ENCODE measurements around the gene UBE2O.

The UBE2O gene

GRCh38 chr17:76492123-76492988 is 39.4 kb upstream of the UBE2O start:
- Mint-ChIP-seq H3K9me3 (no peaks in the 10 kb centered on the region), H3K36me3 (peaks cover 32% of the 10 kb centered on the region), H3K27ac (peak overlapping the region; percentile 98), H3K4me3 (peak overlapping the region; percentile 91), H3K4me1 (peaks cover 79% of the 10 kb centered on the region)
- DNase-seq (ENCODE audit: low spot score in 2 of 2): no peak
- peak; percentile 62 for ATAC-seq

GRCh38 chr17:76491271-76492122 is 38.5 kb upstream of the UBE2O start:
- no peaks in the 10 kb centered on the region for H3K9me3 Mint-ChIP-seq
- ATAC-seq (no peak), DNase-seq (ENCODE audit: low spot score in 2 of 2) (no peak)
- peak overlapping the region; percentile 91 for H3K4me3 Mint-ChIP-seq
- H3K27ac Mint-ChIP-seq: peak overlapping the region; percentile 98
- peaks cover 34% of the 10 kb centered on the region for H3K36me3 Mint-ChIP-seq
- peaks cover 71% of the 10 kb centered on the region for H3K4me1 Mint-ChIP-seq

GRCh38 chr17:76490112-76490710 is 37.3 kb upstream of the UBE2O start:
- H3K9me3 Mint-ChIP-seq: no peaks in the 10 kb centered on the region
- peaks cover 58% of the 10 kb centered on the region for H3K4me1 Mint-ChIP-seq
- ATAC-seq (no peak), DNase-seq (ENCODE audit: low spot score in 2 of 2) (no peak)
- no peak overlapping the region for H3K4me3 Mint-ChIP-seq
- peaks cover 46% of the 10 kb centered on the region for H3K36me3 Mint-ChIP-seq
- peak overlapping the region; percentile 98 for H3K27ac Mint-ChIP-seq

GRCh38 chr17:76487451-76488192 is 34.7 kb upstream of the UBE2O start:
- no peak for ATAC-seq
- DNase-seq (ENCODE audit: low spot score in 2 of 2): no peak
- Mint-ChIP-seq H3K36me3 (peaks cover 59% of the 10 kb centered on the region), H3K27ac (peak overlapping the region; percentile 98), H3K9me3 (no peaks in the 10 kb centered on the region), H3K4me3 (no peak overlapping the region), H3K4me1 (peaks cover 49% of the 10 kb centered on the region)

- no peak for ATAC-seq
- Mint-ChIP-seq H3K9me3 (no peaks in the 10 kb centered on the region), H3K36me3 (peaks cover 75% of the 10 kb centered on the region), H3K4me1 (peaks cover 34% of the 10 kb centered on the region), H3K27ac (peak overlapping the region; percentile 50), H3K4me3 (no peak overlapping the region)
- no peak for DNase-seq (ENCODE audit: low spot score in 2 of 2)
These were observed 32.6 kb upstream of the UBE2O start for GRCh38 chr17:76485569-76485968.

- Mint-ChIP-seq H3K4me3 (no peak overlapping the region), H3K9me3 (no peaks in the 10 kb centered on the region), H3K4me1 (peaks cover 22% of the 10 kb centered on the region), H3K36me3 (peaks cover 88% of the 10 kb centered on the region), H3K27ac (peak overlapping the region; percentile 32)
- DNase-seq (ENCODE audit: low spot score in 2 of 2) (no peak), ATAC-seq (no peak)
These were observed 31.3 kb upstream of the UBE2O start for GRCh38 chr17:76484228-76484725.

GRCh38 chr17:76481071-76481655 is 28.2 kb upstream of the UBE2O start:
- Mint-ChIP-seq H3K9me3 (no peaks in the 10 kb centered on the region), H3K4me1 (peaks cover 23% of the 10 kb centered on the region), H3K36me3 (peaks cover 100% of the 10 kb centered on the region), H3K27ac (peak overlapping the region; percentile 63), H3K4me3 (peak overlapping the region; percentile 13)
- ATAC-seq: no peak
- DNase-seq (ENCODE audit: low spot score in 2 of 2): no peak

GRCh38 chr17:76480632-76481031 is 27.7 kb upstream of the UBE2O start:
- H3K9me3 Mint-ChIP-seq: no peaks in the 10 kb centered on the region
- peaks cover 100% of the 10 kb centered on the region for H3K36me3 Mint-ChIP-seq
- H3K4me3 Mint-ChIP-seq: peak overlapping the region; percentile 13
- DNase-seq (ENCODE audit: low spot score in 2 of 2) (no peak), ATAC-seq (no peak)
- peaks cover 23% of the 10 kb centered on the region for H3K4me1 Mint-ChIP-seq
- peak overlapping the region; percentile 63 for H3K27ac Mint-ChIP-seq

- DNase-seq (ENCODE audit: low spot score in 2 of 2): no peak
- H3K27ac Mint-ChIP-seq: no peak overlapping the region
- peaks cover 21% of the 10 kb centered on the region for H3K4me1 Mint-ChIP-seq
- no peaks in the 10 kb centered on the region for H3K9me3 Mint-ChIP-seq
- H3K36me3 Mint-ChIP-seq: peaks cover 97% of the 10 kb centered on the region
- H3K4me3 Mint-ChIP-seq: no peak overlapping the region
- ATAC-seq: no peak
These were observed 26.6 kb upstream of the UBE2O start for GRCh38 chr17:76479515-76480060.

- no peak for ATAC-seq
- Mint-ChIP-seq H3K4me1 (peaks cover 15% of the 10 kb centered on the region), H3K9me3 (no peaks in the 10 kb centered on the region), H3K36me3 (peaks cover 96% of the 10 kb centered on the region), H3K27ac (no peak overlapping the region), H3K4me3 (no peak overlapping the region)
- DNase-seq (ENCODE audit: low spot score in 2 of 2): no peak
These were observed 26.0 kb upstream of the UBE2O start for GRCh38 chr17:76478730-76479514.

GRCh38 chr17:76478097-76478496 is 25.1 kb upstream of the UBE2O start:
- Mint-ChIP-seq H3K4me3 (no peak overlapping the region), H3K36me3 (peaks cover 96% of the 10 kb centered on the region)

GRCh38 chr17:76477576-76477975 is 24.6 kb upstream of the UBE2O start:
- DNase-seq (ENCODE audit: low spot score in 2 of 2) (no peak), ATAC-seq (no peak)
- Mint-ChIP-seq H3K4me3 (no peak overlapping the region), H3K9me3 (no peaks in the 10 kb centered on the region), H3K4me1 (peaks cover 18% of the 10 kb centered on the region), H3K27ac (peak overlapping the region; percentile 53), H3K36me3 (peaks cover 96% of the 10 kb centered on the region)

More at GRCh38 chr17:76478097-76478496, 25.1 kb upstream of the UBE2O start:
- peak overlapping the region; percentile 53 for H3K27ac Mint-ChIP-seq
- DNase-seq (ENCODE audit: low spot score in 2 of 2): no peak
- ATAC-seq: no peak
- H3K4me1 Mint-ChIP-seq: peaks cover 15% of the 10 kb centered on the region
- H3K9me3 Mint-ChIP-seq: no peaks in the 10 kb centered on the region

- H3K4me1 Mint-ChIP-seq: peaks cover 15% of the 10 kb centered on the region
- H3K9me3 Mint-ChIP-seq: no peaks in the 10 kb centered on the region
- no peak overlapping the region for H3K4me3 Mint-ChIP-seq
- DNase-seq (ENCODE audit: low spot score in 2 of 2): no peak
- ATAC-seq: no peak
- peaks cover 92% of the 10 kb centered on the region for H3K36me3 Mint-ChIP-seq
- peak overlapping the region; percentile 53 for H3K27ac Mint-ChIP-seq
These were observed 23.8 kb upstream of the UBE2O start for GRCh38 chr17:76476736-76477135.
